ENCODE measurements around the gene NSMCE1.
A peak's percentile ranks its signal among the peaks of the same experiment; 100 is the strongest.

The NSMCE1 gene

GRCh38 chr16:27228621-27229501 lies 39.7 kb downstream of the NSMCE1 start:
- no peak for DNase-seq
- no peak for ATAC-seq
- Mint-ChIP-seq H3K9me3 (no peaks in the 10 kb centered on the region), H3K4me1 (peaks cover 67% of the 10 kb centered on the region), H3K36me3 (ENCODE audit: low read depth) (peaks cover 41% of the 10 kb centered on the region), H3K4me3 (no peak overlapping the region), H3K27ac (peak overlapping the region; percentile 33), H3K27me3 (no peaks in the 10 kb centered on the region)

GRCh38 chr16:27228045-27228444 lies 40.5 kb downstream of the NSMCE1 start:
- H3K27ac Mint-ChIP-seq: no peak overlapping the region

GRCh38 chr16:27226976-27227705 lies 41.4 kb downstream of the NSMCE1 start:
- H3K27ac Mint-ChIP-seq: peak overlapping the region; percentile 53
- DNase-seq: no peak
- H3K4me1 Mint-ChIP-seq: peaks cover 50% of the 10 kb centered on the region
- no peaks in the 10 kb centered on the region for H3K9me3 Mint-ChIP-seq
- H3K4me3 Mint-ChIP-seq: no peak overlapping the region
- peaks cover 29% of the 10 kb centered on the region for H3K36me3 Mint-ChIP-seq (ENCODE audit: low read depth)
- no peaks in the 10 kb centered on the region for H3K27me3 Mint-ChIP-seq
- no peak for ATAC-seq

More at GRCh38 chr16:27228045-27228444, 40.5 kb downstream of the NSMCE1 start:
- H3K4me1 Mint-ChIP-seq: peaks cover 59% of the 10 kb centered on the region
- ATAC-seq: no peak
- no peak overlapping the region for H3K4me3 Mint-ChIP-seq
- peaks cover 34% of the 10 kb centered on the region for H3K36me3 Mint-ChIP-seq (ENCODE audit: low read depth)
- H3K9me3 Mint-ChIP-seq: no peaks in the 10 kb centered on the region
- DNase-seq: no peak
- no peaks in the 10 kb centered on the region for H3K27me3 Mint-ChIP-seq

- Mint-ChIP-seq H3K27ac (peak overlapping the region; percentile 64), H3K9me3 (no peaks in the 10 kb centered on the region), H3K36me3 (ENCODE audit: low read depth) (peaks cover 25% of the 10 kb centered on the region), H3K4me3 (no peak overlapping the region), H3K27me3 (no peaks in the 10 kb centered on the region), H3K4me1 (peaks cover 43% of the 10 kb centered on the region)
- ATAC-seq (no peak), DNase-seq (no peak)
Measured at GRCh38 chr16:27226476-27226875, 42.1 kb downstream of the NSMCE1 start.

GRCh38 chr16:27225536-27226360 lies 42.8 kb downstream of the NSMCE1 start:
- Mint-ChIP-seq H3K4me1 (peaks cover 36% of the 10 kb centered on the region), H3K36me3 (ENCODE audit: low read depth) (peaks cover 20% of the 10 kb centered on the region), H3K27ac (peak overlapping the region; percentile 64), H3K4me3 (no peak overlapping the region), H3K27me3 (no peaks in the 10 kb centered on the region), H3K9me3 (no peaks in the 10 kb centered on the region)
- DNase-seq (no peak), ATAC-seq (no peak)

- Mint-ChIP-seq H3K27ac (peak overlapping the region; percentile 51), H3K4me1 (peaks cover 27% of the 10 kb centered on the region), H3K9me3 (no peaks in the 10 kb centered on the region), H3K27me3 (no peaks in the 10 kb centered on the region), H3K4me3 (no peak overlapping the region), H3K36me3 (ENCODE audit: low read depth) (peaks cover 16% of the 10 kb centered on the region)
- no peak for DNase-seq
- no peak for ATAC-seq
Measured at GRCh38 chr16:27224741-27225300, 43.8 kb downstream of the NSMCE1 start.

GRCh38 chr16:27224271-27224737 lies 44.3 kb downstream of the NSMCE1 start:
- H3K4me1 Mint-ChIP-seq: peaks cover 22% of the 10 kb centered on the region
- H3K27ac Mint-ChIP-seq: peak overlapping the region; percentile 51
- H3K9me3 Mint-ChIP-seq: no peaks in the 10 kb centered on the region
- no peaks in the 10 kb centered on the region for H3K27me3 Mint-ChIP-seq
- H3K36me3 Mint-ChIP-seq (ENCODE audit: low read depth): peaks cover 15% of the 10 kb centered on the region
- ATAC-seq (no peak), DNase-seq (no peak)
- H3K4me3 Mint-ChIP-seq: no peak overlapping the region

- no peaks in the 10 kb centered on the region for H3K9me3 Mint-ChIP-seq
- peak overlapping the region; percentile 51 for H3K27ac Mint-ChIP-seq
- H3K27me3 Mint-ChIP-seq: no peaks in the 10 kb centered on the region
- no peak overlapping the region for H3K4me3 Mint-ChIP-seq
- DNase-seq: no peak
- H3K4me1 Mint-ChIP-seq: peaks cover 17% of the 10 kb centered on the region
- no peak for ATAC-seq
- H3K36me3 Mint-ChIP-seq (ENCODE audit: low read depth): peaks cover 12% of the 10 kb centered on the region
Measured at GRCh38 chr16:27223701-27224100, 44.9 kb downstream of the NSMCE1 start.

- Mint-ChIP-seq H3K27ac (no peak overlapping the region), H3K9me3 (no peaks in the 10 kb centered on the region), H3K36me3 (ENCODE audit: low read depth) (peaks cover 12% of the 10 kb centered on the region), H3K4me3 (no peak overlapping the region), H3K27me3 (no peaks in the 10 kb centered on the region), H3K4me1 (peaks cover 17% of the 10 kb centered on the region)
- no peak for ATAC-seq
- no peak for DNase-seq
Measured at GRCh38 chr16:27223226-27223610, 45.4 kb downstream of the NSMCE1 start.

- Mint-ChIP-seq H3K27me3 (no peaks in the 10 kb centered on the region), H3K4me1 (peaks cover 15% of the 10 kb centered on the region), H3K36me3 (ENCODE audit: low read depth) (peaks cover 11% of the 10 kb centered on the region), H3K4me3 (no peak overlapping the region), H3K27ac (no peak overlapping the region), H3K9me3 (no peaks in the 10 kb centered on the region)
- DNase-seq (no peak), ATAC-seq (no peak)
Measured at GRCh38 chr16:27222249-27223225, 46.0 kb downstream of the NSMCE1 start.

- H3K27me3 Mint-ChIP-seq: no peaks in the 10 kb centered on the region
Measured at GRCh38 chr16:27221576-27222248, 46.9 kb downstream of the NSMCE1 start.

GRCh38 chr16:27220991-27221390 lies 47.6 kb downstream of the NSMCE1 start:
- Mint-ChIP-seq H3K9me3 (no peaks in the 10 kb centered on the region), H3K27ac (no peak overlapping the region), H3K27me3 (no peaks in the 10 kb centered on the region), H3K4me1 (peaks cover 6% of the 10 kb centered on the region), H3K4me3 (no peak overlapping the region), H3K36me3 (ENCODE audit: low read depth) (peaks cover 4% of the 10 kb centered on the region)
- ATAC-seq (no peak), DNase-seq (no peak)

More at GRCh38 chr16:27221576-27222248, 46.9 kb downstream of the NSMCE1 start:
- no peak overlapping the region for H3K27ac Mint-ChIP-seq
- H3K36me3 Mint-ChIP-seq (ENCODE audit: low read depth): peaks cover 8% of the 10 kb centered on the region
- ATAC-seq (no peak), DNase-seq (no peak)
- H3K4me1 Mint-ChIP-seq: peaks cover 10% of the 10 kb centered on the region
- no peaks in the 10 kb centered on the region for H3K9me3 Mint-ChIP-seq
- H3K4me3 Mint-ChIP-seq: no peak overlapping the region

GRCh38 chr16:27220527-27220926 lies 48.0 kb downstream of the NSMCE1 start:
- DNase-seq (no peak), ATAC-seq (no peak)
- H3K27me3 Mint-ChIP-seq: no peaks in the 10 kb centered on the region
- H3K9me3 Mint-ChIP-seq: no peaks in the 10 kb centered on the region
- H3K27ac Mint-ChIP-seq: no peak overlapping the region
- peaks cover 2% of the 10 kb centered on the region for H3K4me1 Mint-ChIP-seq
- H3K4me3 Mint-ChIP-seq: no peak overlapping the region
- peaks cover 5% of the 10 kb centered on the region for H3K36me3 Mint-ChIP-seq (ENCODE audit: low read depth)
